ENCODE results near the gene LSM12.
"Not testable (repeated sequence)": the region's sequence is repeated elsewhere in the genome, so short reads cannot be mapped to it uniquely, and the experiment has no call there.

Gene LSM12

DNA sequence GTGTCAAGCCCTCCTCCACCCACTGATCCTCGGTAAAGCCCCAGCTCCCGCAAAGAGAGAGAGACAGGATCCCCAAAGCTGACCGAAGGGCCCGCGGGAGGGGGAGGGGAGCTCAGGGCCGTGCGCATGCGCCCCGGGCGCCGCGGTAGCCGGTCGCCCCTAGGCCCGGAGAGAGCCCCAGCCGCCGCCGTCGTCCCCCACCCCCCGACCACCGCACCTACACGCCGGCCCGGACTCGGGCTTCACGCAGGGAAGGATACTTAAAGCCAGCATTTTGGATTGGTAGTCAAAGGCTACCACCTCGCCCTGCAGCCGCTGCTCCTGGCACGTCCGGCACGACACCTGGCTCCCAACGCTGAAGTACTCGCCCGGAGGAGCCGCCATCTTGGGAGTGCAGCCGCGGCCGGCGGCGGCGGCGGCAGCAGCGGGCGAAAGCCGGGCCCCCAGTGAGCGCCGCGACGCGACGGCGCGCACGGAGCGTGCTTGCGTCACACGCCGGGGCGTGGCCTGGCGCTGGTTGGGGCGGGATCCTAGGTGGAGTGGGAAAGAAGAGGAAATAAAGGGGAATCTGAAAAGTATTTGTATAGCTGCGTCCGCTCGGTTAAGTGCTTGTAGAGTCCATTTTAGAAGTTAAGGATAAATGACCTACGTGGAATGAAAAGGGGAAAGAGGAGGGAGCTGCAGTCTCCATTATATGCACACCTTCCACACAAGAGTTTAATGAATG is at the start of gene LSM12:
LSM12 (minus strand) TSS at position 468 of the 727 bp plus-strand sequence; CDS start at position 384, 84 bp downstream.
- peak; percentile 92 for DNase-seq

DNA sequence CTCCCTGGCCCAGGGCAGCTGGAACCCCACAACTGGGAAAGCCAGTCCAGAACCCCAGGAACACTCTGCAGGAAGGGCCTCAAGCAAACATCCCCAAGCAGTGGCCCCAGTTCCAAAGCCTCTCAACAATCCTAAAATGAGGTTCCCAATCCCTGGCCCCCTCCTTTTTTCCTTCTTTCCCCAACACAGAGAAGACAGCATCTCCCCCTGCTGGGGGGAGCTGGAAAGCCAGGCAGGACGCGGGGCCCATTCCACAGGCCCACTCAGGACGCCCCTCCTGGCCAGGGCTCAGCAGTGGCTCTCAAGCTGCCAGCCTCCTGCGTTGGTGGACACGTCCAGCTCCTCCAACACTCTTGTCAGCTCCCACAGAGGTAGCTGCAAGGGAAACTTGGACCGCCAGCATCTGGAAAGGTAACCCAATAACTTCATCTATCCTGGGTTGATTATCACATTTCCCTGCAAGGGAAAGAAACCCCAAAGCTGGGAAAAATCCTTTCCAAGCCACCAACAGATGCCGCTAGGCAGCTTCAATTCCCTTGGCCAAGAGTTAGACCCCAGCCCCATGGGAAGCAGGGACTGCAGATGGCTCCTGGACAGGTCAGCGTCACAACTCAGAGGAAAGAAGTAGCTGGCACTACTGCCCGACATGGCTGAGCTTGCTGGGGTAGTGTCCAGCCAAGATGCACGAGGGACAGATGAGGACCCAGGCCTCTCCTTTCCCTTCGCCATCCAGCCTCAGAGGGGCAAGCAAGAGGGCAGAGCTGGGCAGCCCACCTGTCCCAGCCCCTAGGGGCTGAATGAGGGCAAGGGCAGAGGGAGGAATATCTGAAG is 49.3 kb upstream of the LSM12 start:
- DNase-seq, result peak; percentile 37

DNA sequence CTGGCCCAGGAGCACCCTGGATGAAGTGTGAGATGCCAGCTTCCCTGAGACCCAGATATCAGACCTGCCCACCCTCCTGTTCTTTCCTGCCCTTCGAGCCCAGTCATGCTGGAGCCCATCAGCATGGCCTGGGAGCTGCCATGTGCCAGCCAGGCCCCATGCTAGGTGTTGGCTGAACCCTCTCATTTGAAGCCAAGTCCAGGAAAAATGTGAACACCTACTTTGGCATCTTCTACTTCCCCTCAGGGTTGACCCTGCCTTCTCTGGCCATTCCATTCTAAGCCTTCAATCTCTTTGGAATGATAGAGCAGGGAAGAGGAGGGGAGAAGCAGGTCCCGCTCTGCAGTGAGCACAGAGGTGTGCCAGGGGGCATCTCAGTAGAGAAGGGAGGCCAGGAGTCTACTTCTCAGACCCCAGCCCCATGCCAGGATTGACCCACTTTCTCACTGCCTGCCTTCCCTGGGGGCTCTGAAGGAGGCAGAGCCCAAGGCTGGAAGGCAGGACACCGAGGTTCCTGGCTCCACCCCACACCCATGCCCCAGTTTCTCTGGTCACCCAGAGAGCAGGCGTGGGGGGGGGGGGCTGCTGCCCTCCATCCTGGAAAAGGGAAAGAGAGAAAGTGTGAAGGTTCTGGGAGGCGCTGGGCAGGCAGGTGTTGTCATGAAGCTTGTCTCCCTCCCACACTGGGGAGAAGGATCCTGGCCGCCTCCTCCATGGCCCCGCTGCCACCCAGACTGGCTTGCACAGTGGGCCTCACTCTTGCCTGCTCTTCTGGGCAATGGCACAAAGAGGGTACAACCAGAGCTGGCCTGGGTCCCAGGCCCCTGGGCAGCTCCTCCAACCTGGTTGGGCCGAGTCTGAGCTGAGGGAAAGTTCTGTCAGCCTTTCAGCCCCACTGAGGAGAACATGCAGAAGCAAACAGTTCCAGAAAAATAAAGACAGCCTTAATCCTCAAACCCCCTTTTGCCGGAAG is 47.7 kb upstream of the LSM12 start:
- no peak for DNase-seq

DNA sequence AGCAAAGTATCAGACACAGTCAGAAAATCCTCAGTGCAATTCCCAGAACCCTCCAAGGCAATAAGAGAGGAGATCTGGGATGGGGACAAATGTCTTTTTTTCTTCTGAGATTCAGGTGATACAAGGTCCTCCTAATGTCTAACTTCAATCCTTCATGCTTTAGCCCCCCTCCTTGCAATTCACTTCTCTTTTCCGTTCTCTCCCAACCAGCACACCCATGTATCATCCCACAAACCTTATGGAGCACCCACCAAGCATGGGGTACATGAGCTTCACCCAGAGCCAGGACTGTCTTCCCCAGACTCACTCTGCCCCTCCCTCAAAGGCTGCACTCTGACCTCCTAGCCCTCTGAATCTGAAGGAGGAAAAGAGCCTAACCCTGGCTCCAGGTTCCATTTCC is 46.9 kb upstream of the LSM12 start:
- DNase-seq, result no peak

DNA sequence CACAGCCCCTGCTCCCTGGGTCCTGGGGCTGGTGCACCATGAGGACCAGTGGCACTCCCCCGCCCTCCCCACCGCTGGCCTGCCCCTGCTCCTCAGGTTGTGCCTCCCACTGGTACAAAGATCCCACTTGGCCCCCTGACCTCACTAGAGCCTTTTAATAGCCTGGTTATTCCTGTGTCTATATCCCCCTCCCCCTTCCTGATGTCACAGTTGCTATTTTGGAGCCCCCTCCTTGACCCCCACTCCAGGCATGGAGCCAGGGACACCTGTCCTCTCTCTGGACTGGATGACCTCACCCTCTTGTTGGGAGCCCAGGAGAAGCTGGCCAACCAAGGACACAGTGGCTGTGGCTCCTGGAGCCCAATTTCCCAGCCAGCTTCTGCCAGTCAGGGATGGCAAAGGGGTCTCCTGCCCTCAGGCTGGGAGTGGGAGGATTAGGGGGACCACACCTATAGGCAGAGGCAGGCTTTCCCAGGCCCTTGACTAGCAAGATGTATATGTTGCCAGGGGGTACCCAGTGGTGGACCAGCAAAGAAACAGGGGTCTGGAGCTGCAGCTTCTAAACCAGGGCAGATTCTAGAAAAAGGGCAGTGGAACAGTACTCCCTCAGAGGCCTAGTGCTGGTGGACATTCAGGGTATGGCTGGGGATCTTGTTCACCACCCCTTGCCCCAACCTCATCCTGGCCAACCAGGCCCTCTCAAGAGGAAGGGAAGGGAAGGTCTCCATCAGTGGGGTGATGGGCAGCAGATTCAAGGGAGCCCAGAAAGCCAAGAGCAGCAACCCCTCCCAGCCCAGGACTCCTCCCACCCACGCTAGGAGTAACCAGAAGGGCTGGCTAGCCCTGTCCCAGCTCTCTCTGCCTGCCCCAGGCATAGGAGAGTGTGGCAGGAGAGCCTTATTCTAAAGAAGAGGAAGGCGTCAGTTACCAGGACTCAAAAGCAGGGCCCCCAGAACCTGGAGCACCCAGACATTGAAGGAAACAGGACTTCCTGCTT is 46.1 kb upstream of the LSM12 start:
- no peak for DNase-seq

DNA sequence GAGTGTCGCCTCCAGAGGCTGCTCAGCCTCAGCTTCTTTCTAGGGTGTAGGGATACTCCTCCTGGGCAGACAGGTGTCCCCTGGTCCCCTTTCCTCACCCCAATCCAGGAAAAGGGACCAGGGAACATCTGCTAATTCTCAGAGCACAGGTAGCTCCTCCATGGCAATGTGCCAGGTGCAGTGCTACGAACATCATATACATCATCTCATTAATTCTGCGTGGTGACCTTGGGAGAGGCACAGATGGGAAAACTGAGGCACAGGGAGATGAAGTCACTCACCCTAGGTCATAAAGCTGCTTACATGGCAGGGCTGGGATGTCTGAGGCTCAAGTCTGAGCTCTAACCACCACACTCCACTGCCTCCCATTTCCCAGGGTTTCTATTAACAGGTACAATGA is 45.3 kb upstream of the LSM12 start:
- no peak for DNase-seq

DNA sequence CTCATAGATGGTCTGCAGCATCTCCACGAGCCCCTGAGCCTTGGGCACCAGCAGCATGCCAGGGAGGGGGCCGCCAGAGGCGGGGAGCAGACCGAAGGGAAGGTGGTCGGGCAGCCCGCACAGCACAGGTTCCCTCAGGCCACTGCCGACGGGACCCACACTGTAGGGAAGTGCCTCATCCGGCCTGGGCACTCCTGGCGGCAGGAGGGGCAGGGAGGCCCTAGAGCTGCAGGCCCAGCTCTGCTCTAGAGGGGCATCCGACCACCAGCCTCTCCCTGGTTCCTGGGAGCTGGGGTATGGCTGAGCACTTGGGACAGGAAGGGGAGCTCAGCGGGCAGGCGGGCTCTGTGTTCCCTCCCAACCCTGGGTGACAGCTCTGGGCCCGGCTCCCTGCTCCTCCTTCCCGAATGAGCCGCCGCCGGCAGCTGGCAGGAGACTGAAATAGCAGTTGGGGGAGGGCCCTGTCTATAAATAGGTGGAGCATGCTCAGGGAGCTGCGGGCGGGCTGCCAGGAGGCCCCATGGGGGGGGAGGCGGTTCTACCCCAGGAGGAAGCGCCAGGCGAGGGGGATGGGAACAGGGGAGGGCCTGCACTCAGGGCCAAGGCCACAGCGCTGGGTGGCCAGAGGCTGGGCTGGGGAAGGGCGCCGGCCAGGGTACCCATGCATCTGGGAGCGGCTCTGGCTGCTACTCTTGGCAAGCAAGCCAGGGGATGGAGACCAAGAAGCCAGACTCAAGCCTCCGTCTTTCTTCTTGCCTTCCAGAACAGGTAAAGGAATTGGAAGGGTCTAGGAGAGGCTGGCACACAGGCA is 44.6 kb upstream of the LSM12 start:
- peak; percentile 76 for DNase-seq

DNA sequence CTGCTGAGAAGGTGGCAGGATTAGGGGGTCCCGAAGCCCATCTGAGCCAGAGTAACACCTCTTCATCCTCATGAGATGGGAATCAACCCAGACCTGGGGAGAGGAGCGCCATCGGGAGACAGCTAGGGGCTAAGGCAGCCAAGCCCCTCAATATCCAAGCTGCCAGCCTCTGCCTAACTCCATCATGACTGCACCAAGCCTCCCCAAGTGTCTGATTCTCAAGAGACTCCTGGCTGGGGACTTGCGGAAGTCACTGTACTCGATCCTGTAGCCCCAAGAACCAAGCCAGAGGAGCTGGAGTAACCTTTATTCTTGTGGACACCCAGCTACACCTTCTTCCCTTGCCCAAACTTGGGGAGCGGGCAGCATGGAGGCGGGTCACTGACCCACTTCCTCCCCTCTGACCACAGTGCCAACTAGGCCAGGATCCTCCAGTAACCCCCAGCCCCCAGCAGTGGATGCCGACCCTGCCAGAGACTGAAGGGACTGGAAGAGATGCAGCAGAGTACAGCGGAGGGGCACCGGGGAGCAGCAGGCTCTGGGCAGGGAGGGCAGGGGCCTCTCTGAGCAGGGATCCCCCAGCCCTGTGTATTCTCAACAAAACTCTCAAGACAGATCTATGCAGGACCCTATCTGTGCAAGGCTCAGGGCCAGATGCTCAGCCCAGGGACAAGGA is 43.7 kb upstream of the LSM12 start:
- no peak for DNase-seq

DNA sequence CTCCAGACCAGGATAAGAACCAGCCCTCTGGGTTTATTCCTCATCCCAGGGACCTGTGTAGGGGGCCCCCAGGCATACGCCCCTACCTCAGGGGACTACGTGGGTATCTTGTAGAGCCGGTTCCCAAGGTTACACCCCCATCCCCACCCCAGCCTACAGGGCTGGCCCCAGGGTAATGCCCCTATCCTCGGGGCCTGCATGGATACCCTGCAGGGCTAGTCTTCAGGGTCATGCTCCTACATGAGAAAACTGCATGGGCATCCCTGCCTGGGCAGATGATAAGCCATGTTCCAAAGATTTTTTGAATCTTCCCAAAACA is 42.8 kb upstream of the LSM12 start:
- no peak for DNase-seq

DNA sequence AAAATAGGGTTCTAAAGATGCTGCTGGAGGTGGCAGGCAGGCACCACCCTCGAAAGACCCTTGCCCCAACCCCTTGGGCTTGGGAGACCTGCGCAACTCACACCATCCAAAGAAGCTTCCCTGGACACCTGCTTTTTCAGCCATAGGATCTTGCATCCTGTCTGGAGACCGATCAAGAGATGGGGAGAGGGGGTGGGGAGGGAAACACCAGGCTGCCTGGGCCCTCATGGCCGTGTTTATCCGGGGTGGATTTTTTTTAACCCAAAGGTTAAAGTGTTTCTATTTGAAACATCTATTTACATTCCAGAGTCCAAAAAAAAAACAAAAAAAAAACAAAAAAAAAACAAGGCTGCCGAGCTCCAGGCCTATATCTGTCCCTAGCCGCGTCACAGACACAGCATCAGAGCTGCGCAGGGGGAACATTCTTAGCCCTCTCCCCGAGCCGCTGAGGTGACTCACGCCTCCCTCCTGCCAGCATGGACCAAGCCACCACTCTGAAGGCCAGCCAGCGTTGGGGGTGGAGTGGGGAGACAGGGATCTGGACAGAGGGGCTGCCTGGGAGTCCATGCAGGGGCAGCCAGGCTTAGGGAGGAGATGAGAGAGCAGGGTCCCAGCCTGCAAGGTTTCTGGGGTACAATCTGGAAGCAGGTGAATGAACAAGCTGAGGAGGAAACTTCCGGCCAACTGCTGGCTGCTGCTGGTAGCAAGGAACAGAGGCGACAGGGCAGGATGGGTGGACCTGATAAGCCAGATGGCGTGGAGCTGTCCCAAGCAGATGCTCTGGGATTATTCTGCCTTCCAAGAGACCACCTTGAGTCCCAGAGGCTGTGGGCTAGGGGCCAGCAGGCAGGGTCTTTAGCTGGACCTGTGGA is 42.2 kb upstream of the LSM12 start:
- DNase-seq, result no peak

DNA sequence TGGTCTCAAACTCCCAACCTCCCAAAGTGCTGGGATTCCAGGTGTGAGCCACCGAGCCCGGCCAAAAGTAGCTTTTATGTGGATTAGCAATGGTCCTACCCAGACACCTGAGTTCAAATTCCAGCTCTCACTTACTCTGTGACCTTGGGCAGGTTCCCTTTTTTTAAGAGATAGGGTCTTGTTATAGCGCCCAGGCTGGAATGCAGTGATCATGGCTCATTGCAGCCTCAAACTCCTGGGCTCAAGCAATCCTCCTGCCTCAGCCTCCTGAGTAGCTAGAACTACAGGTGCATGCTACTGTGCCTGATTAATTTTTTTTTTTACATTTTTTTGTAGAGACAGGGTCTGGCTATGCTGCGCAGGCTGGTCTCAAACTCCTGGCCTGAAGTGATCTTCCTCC is 40.3 kb upstream of the LSM12 start:
- DNase-seq, result no peak

DNA sequence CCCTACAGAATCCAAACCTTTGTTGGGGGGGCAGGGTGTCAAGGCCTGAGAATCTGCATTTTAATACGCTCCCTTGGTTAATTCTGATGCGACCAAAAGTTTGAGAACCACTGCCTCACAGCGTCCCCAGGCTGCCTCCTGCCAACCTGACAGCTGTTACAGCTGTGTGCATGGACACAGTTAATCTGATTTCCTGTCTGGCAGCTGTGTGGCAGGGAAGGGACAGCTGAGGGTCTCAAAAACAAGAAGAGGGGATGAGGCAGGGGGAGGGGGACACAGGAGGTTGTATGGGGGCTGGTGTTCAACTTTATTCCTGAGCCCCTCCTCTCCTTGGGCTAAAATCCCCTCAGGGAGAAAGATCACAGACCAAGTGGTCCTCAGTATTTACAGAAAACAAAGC is 39.5 kb upstream of the LSM12 start:
- DNase-seq, result no peak

DNA sequence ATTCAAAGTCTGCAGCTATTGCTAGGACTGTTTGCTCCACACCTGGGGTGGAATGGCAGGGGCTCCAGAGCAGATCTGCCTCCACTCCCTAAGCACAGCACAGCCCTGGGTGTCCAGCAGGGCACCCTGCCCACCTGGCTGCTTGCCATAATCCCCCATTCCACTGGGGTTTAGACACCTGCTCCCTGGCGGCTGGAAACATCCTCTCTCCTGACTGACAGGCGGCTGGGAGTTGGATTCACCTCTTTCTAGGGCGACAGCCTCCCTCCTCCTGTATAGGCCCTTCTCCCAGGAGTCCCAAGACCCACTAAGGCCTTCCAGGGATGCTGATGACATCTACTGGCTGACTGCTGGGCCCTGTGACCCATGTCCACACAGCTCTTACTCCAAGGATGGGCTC is 39.0 kb upstream of the LSM12 start:
- no peak for DNase-seq

DNA sequence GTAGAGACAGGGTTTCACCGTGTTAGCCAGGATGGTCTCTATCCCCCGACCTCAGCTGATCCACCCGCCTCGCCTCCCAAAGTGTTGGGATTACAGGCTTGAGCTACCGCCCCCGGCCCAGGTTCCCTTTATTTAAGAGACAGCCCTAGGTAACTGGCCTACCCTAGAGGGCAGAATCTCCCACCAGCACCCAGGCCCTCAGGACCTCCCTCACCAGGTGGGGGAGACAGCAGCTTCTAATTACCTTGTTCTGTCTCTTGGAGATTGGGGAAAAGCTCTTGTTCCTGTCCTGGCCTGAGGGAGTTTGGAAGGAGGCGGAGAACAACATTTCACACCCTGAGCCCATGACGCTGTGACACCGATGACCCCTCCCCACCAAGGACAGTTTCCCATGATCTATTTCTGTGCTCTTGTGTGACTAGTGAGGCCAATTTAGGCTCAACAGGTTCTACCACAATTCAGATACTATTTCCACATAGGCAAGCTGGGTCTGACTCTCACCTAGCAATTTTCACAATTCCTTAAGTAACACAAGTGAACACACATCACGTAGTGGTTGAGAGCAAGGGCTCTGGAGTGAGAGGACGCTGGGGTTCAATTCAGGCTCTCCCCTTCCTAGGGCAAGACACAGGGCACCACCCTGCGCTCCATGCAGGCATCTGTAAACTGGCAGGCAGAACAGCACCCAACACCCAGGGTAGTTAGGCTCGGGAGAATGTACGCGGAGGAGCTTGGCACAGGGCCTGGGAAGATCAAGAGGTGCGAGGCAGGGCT is 36.6 kb upstream of the LSM12 start:
- no peak for DNase-seq

DNA sequence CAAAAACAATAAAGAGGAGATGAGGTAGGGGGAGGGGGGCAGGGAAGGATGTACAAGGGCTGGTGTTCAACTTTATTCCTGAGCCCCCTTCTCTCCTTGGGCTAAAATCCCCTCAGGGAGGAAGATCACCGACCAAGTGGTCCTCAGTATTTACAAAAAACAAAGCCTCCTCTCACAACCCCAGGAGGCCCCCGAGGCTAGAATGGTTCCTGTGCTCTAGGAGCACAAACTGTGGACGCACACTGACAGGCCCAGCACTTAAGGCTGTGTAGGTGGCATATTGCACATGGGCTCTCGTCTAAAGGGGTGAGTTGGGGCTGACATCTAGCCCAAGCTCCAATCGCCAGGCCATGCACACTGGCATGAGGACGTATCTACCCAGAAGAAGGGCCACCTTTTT is 35.4 kb upstream of the LSM12 start:
- DNase-seq, result not testable (repeated sequence)

DNA sequence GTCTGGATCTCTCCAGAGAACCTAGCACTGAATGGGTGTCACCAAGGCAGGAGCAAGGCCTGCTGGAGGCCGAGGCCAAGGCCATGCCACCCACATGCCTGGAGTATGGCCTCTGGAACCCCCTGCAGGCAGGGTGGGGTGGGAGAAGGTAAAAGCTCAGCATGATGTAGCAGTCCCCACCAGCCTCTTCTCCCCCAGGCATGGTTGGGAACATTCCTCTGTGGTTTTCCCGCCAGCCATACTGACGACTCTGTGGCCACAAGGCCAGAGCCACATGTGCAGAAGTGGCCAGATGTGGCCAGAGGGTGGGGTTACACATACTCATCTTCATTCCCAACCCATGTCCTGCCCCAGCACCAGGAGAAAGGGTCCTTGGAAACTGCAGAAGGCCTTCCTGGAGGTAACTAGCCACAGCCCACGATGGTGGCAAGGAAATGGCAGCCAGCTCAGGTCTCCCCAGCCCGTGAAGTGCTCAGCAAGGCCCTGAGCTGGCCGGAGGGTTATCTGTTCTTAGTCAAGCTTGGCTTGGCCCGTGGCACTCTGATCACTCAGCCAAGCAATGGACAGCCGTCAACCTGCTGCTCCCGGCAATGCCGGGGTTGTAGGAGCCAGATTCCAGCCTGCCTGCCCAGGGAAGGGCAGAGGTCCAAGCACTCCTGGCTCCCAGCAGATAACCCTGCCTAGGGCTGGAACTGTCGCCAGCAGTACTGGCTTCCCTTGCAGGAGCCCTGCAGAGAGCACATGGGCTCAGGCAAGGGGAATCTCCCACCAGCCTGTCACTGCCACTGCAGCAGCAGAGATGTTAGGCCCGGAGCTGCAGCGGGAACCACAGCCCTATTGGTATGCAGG is 30.9 kb upstream of the LSM12 start:
- no peak for DNase-seq

DNA sequence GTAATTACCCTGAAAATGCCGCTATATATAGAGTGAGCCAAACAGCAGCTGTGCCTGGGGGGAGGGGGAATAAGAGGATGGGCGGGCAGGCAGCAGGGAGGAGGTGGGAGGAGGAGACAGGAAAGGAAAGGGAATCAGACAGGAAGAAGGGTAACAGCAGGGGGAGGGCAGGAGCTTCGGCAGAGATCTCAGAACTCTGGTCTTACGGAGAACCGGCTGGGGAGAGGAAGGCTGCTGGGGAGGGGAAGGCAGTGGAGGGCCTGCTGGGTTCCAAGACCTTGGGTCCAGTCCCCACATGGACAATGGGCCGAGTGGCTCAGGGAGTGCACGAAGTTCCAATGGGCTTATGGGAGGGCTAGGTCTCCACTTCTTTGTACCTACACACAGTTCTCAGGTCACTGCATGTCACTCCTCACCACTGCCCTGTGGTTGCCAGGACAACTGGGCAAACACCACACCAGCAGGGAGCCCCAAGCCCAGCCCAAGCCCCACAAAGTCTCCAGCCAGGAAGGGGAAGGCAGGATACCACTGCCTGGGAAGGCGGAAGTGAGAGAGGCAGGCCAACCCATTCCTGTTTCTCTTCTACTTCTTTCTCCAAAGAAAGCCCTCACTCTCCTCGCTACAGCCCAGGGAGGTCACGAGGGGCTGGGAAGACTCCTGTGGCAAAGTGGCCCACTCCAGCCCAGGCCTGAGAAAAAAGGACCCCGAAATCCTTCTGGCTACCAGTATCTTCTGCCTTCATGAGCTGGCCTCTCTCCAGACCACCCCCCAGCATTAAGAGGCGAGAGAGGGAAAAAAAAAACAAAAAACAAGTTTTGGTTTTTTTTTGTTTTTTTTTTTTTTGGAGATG is 29.4 kb upstream of the LSM12 start:
- no peak for DNase-seq
